PC-9 (cell line): ENCODE data around the gene MEX3A.

Experiments used
- CTCF ChIP-seq: fragments of 200-600 bp; sonication (generic); conservative IDR thresholded peaks from 2 replicates; pipeline ENCODE4 v1.6.1; 2017; ENCODE audit warnings: mixed run types, antibody characterized with exemption, mild to moderate bottlenecking, moderate library complexity
- EZH2 ChIP-seq: fragments of 200-600 bp; sonication (generic); IDR thresholded peaks from 2 replicates; pipeline ENCODE4 v1.8.0; 2017; ENCODE audit warnings: antibody characterized with exemption, low read depth

DNA sequence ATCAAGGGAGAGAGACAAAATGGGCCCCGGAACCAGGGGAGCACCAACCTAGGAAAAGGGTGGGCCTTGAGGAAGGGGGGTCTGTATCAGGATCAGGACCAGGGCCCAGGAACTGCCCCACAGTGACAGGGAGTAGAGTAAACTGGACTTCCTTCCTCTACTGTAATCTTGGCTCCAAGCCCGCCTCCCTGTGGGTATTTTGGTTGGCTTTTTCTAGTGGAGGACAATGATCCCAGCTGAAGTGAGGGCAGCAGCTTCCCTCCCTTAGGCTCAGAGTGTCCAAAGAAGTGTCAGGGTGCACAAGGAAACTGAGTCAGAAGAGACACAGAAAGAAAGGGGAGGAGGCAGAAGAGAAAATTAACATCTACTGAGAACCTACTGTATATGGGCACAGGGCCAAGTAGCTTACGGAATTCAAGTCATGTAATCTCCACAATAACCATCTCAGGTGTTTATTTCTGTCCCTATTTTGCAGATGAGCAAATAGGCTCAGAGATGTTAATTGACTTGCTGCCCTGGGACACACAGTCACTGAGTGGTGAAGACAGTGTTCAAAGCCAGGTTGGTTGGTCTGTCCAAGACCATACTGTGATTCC is 33.5 kb downstream of the MEX3A start:
- TF ChIP-seq CTCF (no peak), EZH2 (no peak)
